HG02571 (cell line): ENCODE measurements around the gene CDIP1.

Source experiments
- ATAC-seq: cut with Tn5 transposase; IDR thresholded peaks from one replicate; pipeline ENCODE4 v1.9.1; 2021; ENCODE audit warnings: mild to moderate bottlenecking, moderate library complexity; ENCODE audit not compliant: unreplicated experiment

The CDIP1 gene

GRCh38 chr16:4515611-4516233 is 22.9 kb downstream of the CDIP1 start:
- ATAC-seq, result no peak

- no peak for ATAC-seq
Observed at GRCh38 chr16:4514606-4515005, 24.0 kb downstream of the CDIP1 start.

GRCh38 chr16:4513881-4514280 is 24.7 kb downstream of the CDIP1 start:
- no peak for ATAC-seq

GRCh38 chr16:4513086-4513860 is 25.3 kb downstream of the CDIP1 start:
- no peak for ATAC-seq

GRCh38 chr16:4512473-4512872 is 26.1 kb downstream of the CDIP1 start:
- no peak for ATAC-seq

- no peak for ATAC-seq
Observed at GRCh38 chr16:4511441-4512082, 27.0 kb downstream of the CDIP1 start.

GRCh38 chr16:4510747-4511426 is 27.7 kb downstream of the CDIP1 start:
- no peak for ATAC-seq

- ATAC-seq, result no peak
Observed at GRCh38 chr16:4510131-4510530, 28.4 kb downstream of the CDIP1 start.

GRCh38 chr16:4509420-4509819 is 29.2 kb downstream of the CDIP1 start:
- ATAC-seq, result no peak

- no peak for ATAC-seq
Observed at GRCh38 chr16:4508806-4509205, 29.8 kb downstream of the CDIP1 start.

GRCh38 chr16:4507588-4508345 is 30.8 kb downstream of the CDIP1 start:
- no peak for ATAC-seq

GRCh38 chr16:4506450-4506849 is 32.1 kb downstream of the CDIP1 start:
- no peak for ATAC-seq

GRCh38 chr16:4505356-4506147 is 33.0 kb downstream of the CDIP1 start:
- ATAC-seq, result no peak

GRCh38 chr16:4501071-4501478 is 37.5 kb downstream of the CDIP1 start:
- ATAC-seq, result no peak

- no peak for ATAC-seq
Observed at GRCh38 chr16:4500272-4500671, 38.3 kb downstream of the CDIP1 start.

- ATAC-seq, result no peak
Observed at GRCh38 chr16:4499196-4499555, 39.4 kb downstream of the CDIP1 start.

- no peak for ATAC-seq
Observed at GRCh38 chr16:4498546-4499195, 39.9 kb downstream of the CDIP1 start.

GRCh38 chr16:4496305-4496704 is 42.3 kb downstream of the CDIP1 start:
- ATAC-seq, result no peak

GRCh38 chr16:4495766-4496165 is 42.8 kb downstream of the CDIP1 start:
- ATAC-seq, result no peak
